Measurements from ENCODE around the gene PLXNA3. TPM values are rescaled to one million over a fixed set of nuclear protein-coding genes. Genes with fewer than 3 reads are reported as not detected.
A peak's percentile ranks its signal among the peaks of the same experiment; 100 is the strongest.

Gene PLXNA3
- total and polyA plus RNA-seq, 10 of the 15 experiments (the other 5 are each of a cell fraction or from before 2014, with no cell fraction given), result 0.26 to 26.8 (median 3.4) TPM

DNA sequence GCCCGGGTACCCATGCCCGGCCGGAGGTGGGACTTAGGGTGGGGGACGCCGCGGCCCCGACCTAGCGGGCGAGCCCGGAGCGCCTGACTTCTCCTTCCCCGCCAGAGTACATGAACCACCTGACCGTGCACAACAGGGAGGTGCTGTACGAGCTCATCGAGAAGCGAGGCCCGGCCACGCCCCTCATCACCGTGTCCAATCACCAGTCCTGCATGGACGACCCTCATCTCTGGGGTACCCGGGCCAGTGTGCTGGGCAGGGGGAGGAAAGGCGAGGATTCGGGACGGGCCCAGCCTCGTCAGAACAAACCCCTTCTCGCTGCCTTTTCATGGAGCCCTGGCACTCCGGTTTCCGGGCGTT, 46.1 kb upstream of the PLXNA3 start:
- Histone ChIP-seq H3K9ac (ENCODE audit: control insufficient read depth, insufficient read depth, low read length) (peak overlapping the region; percentile 77), H3K4me1 (ENCODE audit: control insufficient read depth, insufficient read depth, low read length) (no peaks in the 10 kb centered on the region), H3K4me2 (ENCODE audit: control insufficient read depth, insufficient read depth) (peak overlapping the region; percentile 77), H3K36me3 (ENCODE audit: control insufficient read depth in 2 of 2, insufficient read depth in 2 of 2, low read length in 1 of 2) (no peaks in the 10 kb centered on the region), H2AFZ (ENCODE audit: control insufficient read depth, low read depth, low read length) (peak overlapping the region; percentile 29), H3K27ac (ENCODE audit: control insufficient read depth, insufficient read depth) (peak overlapping the region; percentile 86), H3K9me3 (replicated peaks; ENCODE audit: control insufficient read depth, insufficient read depth, low read length) (no peaks in the 10 kb centered on the region; the same call in 2 of the 3 replicates), H3K4me3 (peak overlapping the region; percentile 81), H3K79me2 (ENCODE audit: control insufficient read depth, insufficient read depth, low read length) (peaks cover 7% of the 10 kb centered on the region), H4K20me1 (ENCODE audit: control insufficient read depth, insufficient read depth) (no peaks in the 10 kb centered on the region), H3K27me3 (replicated peaks in 1 of 2; ENCODE audit: control insufficient read depth in 2 of 2, insufficient read depth in 2 of 2, low read length in 1 of 2) (no peaks in the 10 kb centered on the region)
- 40% methylated on average over 23 of the region's 29 CpGs for WGBS (ENCODE audit: insufficient coverage, insufficient replicate concordance, low lambda C conversion rate, missing lambda C conversion rate)
- in situ Hi-C loops (cut with MboI), result no loop called here
- POLR2A ChIA-PET, result interaction anchor here (0.5 to 4.6 kb wide), 11 partner anchors 9 to 79 kb away, joined by 3 to 32 read pairs (median 4); partner anchors contain the start of genes ATP6AP1 and SLC10A3
- TF ChIP-seq CREM (IDR thresholded peaks at IDR 0.05; ENCODE audit: low read depth), result no peak
- TF ChIP-seq ZNF207 (IDR thresholded peaks at IDR 0.05; ENCODE audit: borderline replicate concordance), result no peak
- no peak for TF ChIP-seq IKZF2 (IDR thresholded peaks at IDR 0.05)
- peak; percentile 67; the same call in 1 of the 2 replicates for TF ChIP-seq HDGF (IDR thresholded peaks at IDR 0.05)
- peak; percentile 18; the same call in 1 of the 2 replicates for TF ChIP-seq NFYB (IDR thresholded peaks at IDR 0.05; ENCODE audit: insufficient read depth, low read depth, low read length)
- no peak for TF ChIP-seq MEF2B (IDR thresholded peaks at IDR 0.05; ENCODE audit: partially characterized antibody, poor library complexity, severe bottlenecking)
- TF ChIP-seq, protein P1, sequence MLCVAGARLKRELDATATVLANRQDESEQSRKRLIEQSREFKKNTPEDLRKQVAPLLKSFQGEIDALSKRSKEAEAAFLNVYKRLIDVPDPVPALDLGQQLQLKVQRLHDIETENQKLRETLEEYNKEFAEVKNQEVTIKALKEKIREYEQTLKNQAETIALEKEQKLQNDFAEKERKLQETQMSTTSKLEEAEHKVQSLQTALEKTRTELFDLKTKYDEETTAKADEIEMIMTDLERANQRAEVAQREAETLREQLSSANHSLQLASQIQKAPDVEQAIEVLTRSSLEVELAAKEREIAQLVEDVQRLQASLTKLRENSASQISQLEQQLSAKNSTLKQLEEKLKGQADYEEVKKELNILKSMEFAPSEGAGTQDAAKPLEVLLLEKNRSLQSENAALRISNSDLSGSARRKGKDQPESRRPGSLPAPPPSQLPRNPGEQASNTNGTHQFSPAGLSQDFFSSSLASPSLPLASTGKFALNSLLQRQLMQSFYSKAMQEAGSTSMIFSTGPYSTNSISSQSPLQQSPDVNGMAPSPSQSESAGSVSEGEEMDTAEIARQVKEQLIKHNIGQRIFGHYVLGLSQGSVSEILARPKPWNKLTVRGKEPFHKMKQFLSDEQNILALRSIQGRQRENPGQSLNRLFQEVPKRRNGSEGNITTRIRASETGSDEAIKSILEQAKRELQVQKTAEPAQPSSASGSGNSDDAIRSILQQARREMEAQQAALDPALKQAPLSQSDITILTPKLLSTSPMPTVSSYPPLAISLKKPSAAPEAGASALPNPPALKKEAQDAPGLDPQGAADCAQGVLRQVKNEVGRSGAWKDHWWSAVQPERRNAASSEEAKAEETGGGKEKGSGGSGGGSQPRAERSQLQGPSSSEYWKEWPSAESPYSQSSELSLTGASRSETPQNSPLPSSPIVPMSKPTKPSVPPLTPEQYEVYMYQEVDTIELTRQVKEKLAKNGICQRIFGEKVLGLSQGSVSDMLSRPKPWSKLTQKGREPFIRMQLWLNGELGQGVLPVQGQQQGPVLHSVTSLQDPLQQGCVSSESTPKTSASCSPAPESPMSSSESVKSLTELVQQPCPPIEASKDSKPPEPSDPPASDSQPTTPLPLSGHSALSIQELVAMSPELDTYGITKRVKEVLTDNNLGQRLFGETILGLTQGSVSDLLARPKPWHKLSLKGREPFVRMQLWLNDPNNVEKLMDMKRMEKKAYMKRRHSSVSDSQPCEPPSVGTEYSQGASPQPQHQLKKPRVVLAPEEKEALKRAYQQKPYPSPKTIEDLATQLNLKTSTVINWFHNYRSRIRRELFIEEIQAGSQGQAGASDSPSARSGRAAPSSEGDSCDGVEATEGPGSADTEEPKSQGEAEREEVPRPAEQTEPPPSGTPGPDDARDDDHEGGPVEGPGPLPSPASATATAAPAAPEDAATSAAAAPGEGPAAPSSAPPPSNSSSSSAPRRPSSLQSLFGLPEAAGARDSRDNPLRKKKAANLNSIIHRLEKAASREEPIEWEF (IDR thresholded peaks at IDR 0.05; ENCODE audit: insufficient replicate concordance, low read depth, low read length), result no peak
- peak; percentile 55; the same call in 1 of the 2 replicates for TF ChIP-seq POLR2A (IDR thresholded peaks at IDR 0.05; ENCODE audit: low read depth, low read length)
- peak in 1 of 2 experiments; percentile 38; a peak in 1 of 4 replicates for TF ChIP-seq BHLHE40 (IDR thresholded peaks at IDR 0.05; ENCODE audit: borderline replicate concordance in 1 of 2, low read depth in 2 of 2, low read length in 1 of 2)
- RAD21 ChIA-PET (ENCODE audit: unreplicated experiment), result interaction anchor here (0.8 to 2.1 kb wide), 5 partner anchors 13 to 115 kb away, joined by 3 to 9 read pairs (median 5); partner anchors contain the start of gene SLC10A3
- no TSS peak for BruUV-seq (replicated peaks)
- ATAC-seq (peak; percentile 93), DNase-seq (ENCODE audit: low read depth, low spot score) (no peak), FAIRE-seq (peak; percentile 59)
- SMC1A ChIA-PET (ENCODE audit: uncharacterized antibody, unreplicated experiment), result interaction anchor here (1.2 kb wide), 1 partner anchor 12 kb away, joined by 4 read pairs; no protein-coding TSS in a partner anchor
- intact Hi-C loops (cut with micrococcal nuclease; ENCODE audit: unreplicated experiment), result loop anchor here (2.0 kb wide), 1 partner anchor 67 kb away; the partner anchor contains the start of gene LAGE3
- CTCF ChIA-PET, result interaction anchor here (0.6 to 2.5 kb wide), 4 partner anchors 13 to 115 kb away, joined by 3 to 12 read pairs (median 4); partner anchors contain the start of gene RPL10
